Mesenchymal stem cell (in vitro differentiated cells and primary cell): Measurements from ENCODE around the gene TJP3.

ENCODE experiments used
- DNase-seq: peaks from one replicate; pipeline ENCODE4 v3.0.0-alpha.2; 2013
- H2AFZ ChIP-seq: one replicate; pipeline ENCODE4 v1.6.1; 2013; ENCODE audit warnings: low read depth, mild to moderate bottlenecking, control low read depth, inconsistent platforms, low read length, moderate library complexity
- H2AK5ac ChIP-seq: 2 replicates; pipeline ENCODE4 v1.6.1; 2013; ENCODE audit warnings: low read length, moderate library complexity, mild to moderate bottlenecking, inconsistent platforms; ENCODE audit not compliant: severe bottlenecking
- H2BK120ac ChIP-seq: one replicate; pipeline ENCODE4 v1.6.1; 2013; ENCODE audit warnings: low read depth, mild to moderate bottlenecking, inconsistent platforms, low read length, moderate library complexity
- H2BK12ac ChIP-seq, 2 experiments: one replicate each; pipeline ENCODE4 v1.6.1; 2013; ENCODE audit warnings: inconsistent platforms in 2 of 2, low read length in 2 of 2, mild to moderate bottlenecking in 2 of 2, moderate library complexity in 2 of 2, control low read depth in 1 of 2
- H2BK15ac ChIP-seq: one replicate; pipeline ENCODE4 v1.6.1; 2013; ENCODE audit warnings: mild to moderate bottlenecking, low read depth, inconsistent platforms; ENCODE audit not compliant: poor library complexity, severe bottlenecking
- H2BK5ac ChIP-seq: 2 replicates; pipeline ENCODE4 v1.6.1; 2013; ENCODE audit warnings: low read depth, mild to moderate bottlenecking, low read length, control low read depth, inconsistent platforms; ENCODE audit not compliant: poor library complexity, severe bottlenecking
- H3K14ac ChIP-seq, 2 experiments: one replicate each; pipeline ENCODE4 v1.6.1; 2013; ENCODE audit warnings: inconsistent platforms in 2 of 2, low read length in 2 of 2, control low read depth in 1 of 2, mild to moderate bottlenecking in 1 of 2, moderate library complexity in 1 of 2
- H3K18ac ChIP-seq, 2 experiments: one replicate each; pipeline ENCODE4 v1.6.1; 2013; ENCODE audit warnings: inconsistent platforms in 2 of 2, low read length in 2 of 2, control low read depth in 1 of 2, low read depth in 1 of 2, mild to moderate bottlenecking in 1 of 2
- H3K23ac ChIP-seq, 2 experiments: one replicate each; pipeline ENCODE4 v1.6.1; 2013; ENCODE audit warnings: inconsistent platforms in 2 of 2, low read length in 2 of 2, mild to moderate bottlenecking in 2 of 2, moderate library complexity in 2 of 2, control low read depth in 1 of 2
- H3K27ac ChIP-seq: 2 replicates; pipeline ENCODE4 v1.5.1; 2013; ENCODE audit warnings: mild to moderate bottlenecking, moderate library complexity, low read length, control low read depth, inconsistent platforms; ENCODE audit not compliant: poor library complexity, severe bottlenecking
- H3K27me3 ChIP-seq, 2 experiments: 2 replicates each; pipeline versions ENCODE4 v1.6.1 to v1.7.0; 2013; ENCODE audit warnings: low read length in 2 of 2, mild to moderate bottlenecking in 2 of 2, moderate library complexity in 2 of 2, control low read depth in 1 of 2, inconsistent platforms in 1 of 2; ENCODE audit not compliant: control insufficient read depth in 1 of 2, insufficient read depth in 1 of 2
- H3K36me3 ChIP-seq, 2 experiments: 2 replicates each; pipeline versions ENCODE4 v1.6.1 to v1.7.0; 2013; ENCODE audit warnings: low read length in 2 of 2, control low read depth in 1 of 2, inconsistent platforms in 1 of 2, low read depth in 1 of 2, mild to moderate bottlenecking in 1 of 2; ENCODE audit not compliant: insufficient read depth in 2 of 2, control insufficient read depth in 1 of 2
- H3K4ac ChIP-seq, 2 experiments: one replicate each; pipeline ENCODE4 v1.6.1; 2013; ENCODE audit warnings: inconsistent platforms in 2 of 2, low read length in 2 of 2, mild to moderate bottlenecking in 2 of 2, moderate library complexity in 2 of 2, control low read depth in 1 of 2, low read depth in 1 of 2
- H3K4me1 ChIP-seq: 2 replicates; pipeline ENCODE4 v1.6.1; 2013; ENCODE audit warnings: low read depth, low read length, control low read depth; ENCODE audit not compliant: control insufficient read depth, insufficient read depth
- H3K4me2 ChIP-seq: 2 replicates; pipeline ENCODE4 v1.6.1; 2013; ENCODE audit warnings: low read length, mild to moderate bottlenecking, inconsistent platforms; ENCODE audit not compliant: poor library complexity, severe bottlenecking
- H3K4me3 ChIP-seq, 2 experiments: 2 replicates each; pipeline versions ENCODE4 v1.5.1 to v1.7.0; 2013; ENCODE audit warnings: low read length in 2 of 2, mild to moderate bottlenecking in 2 of 2, control low read depth in 1 of 2, low read depth in 1 of 2; ENCODE audit not compliant: insufficient read depth in 1 of 2
- H3K79me1 ChIP-seq: replicated peaks from 2 replicates; pipeline ENCODE4 v1.6.1; 2013; ENCODE audit warnings: mild to moderate bottlenecking, control low read depth, low read length, inconsistent platforms; ENCODE audit not compliant: poor library complexity, severe bottlenecking
- H3K9ac ChIP-seq: 2 replicates; pipeline ENCODE4 v1.7.0; 2013; ENCODE audit warnings: mild to moderate bottlenecking, low read length, moderate library complexity
- H3K9me3 ChIP-seq: 2 replicates; pipeline ENCODE4 v1.7.0; 2013; ENCODE audit warnings: mild to moderate bottlenecking, low read length; ENCODE audit not compliant: control insufficient read depth
- H4K8ac ChIP-seq: one replicate; pipeline ENCODE4 v1.6.1; 2013; ENCODE audit warnings: inconsistent platforms, mild to moderate bottlenecking, low read length, moderate library complexity
- H4K91ac ChIP-seq: one replicate; pipeline ENCODE4 v1.6.1; 2013; ENCODE audit warnings: mild to moderate bottlenecking, low read length, inconsistent platforms
- WGBS: methylation state at CpG from one replicate; pipeline ENCODE4 v1.1.7; 2013; ENCODE audit warnings: mixed read lengths; 5-methylcytosine and 5-hydroxymethylcytosine counted together

Gene TJP3

GRCh38 chr19:3730457-3730958 is 22.3 kb downstream of the TJP3 start:
- peaks cover 4% of the 10 kb centered on the region for H3K4me1 ChIP-seq
- no peak for DNase-seq
- no peak overlapping the region for H2AK5ac ChIP-seq
- no peak overlapping the region for H3K4me2 ChIP-seq
- no peak overlapping the region for H3K27ac ChIP-seq
- no peak overlapping the region for H2AFZ ChIP-seq
- H3K36me3 ChIP-seq = peaks cover 0 to 2% of the 10 kb centered on the region in 2 experiments
- no peak overlapping the region for H3K9ac ChIP-seq
- H3K4ac ChIP-seq = no peak overlapping the region
- H2BK5ac ChIP-seq = no peak overlapping the region
- H2BK120ac ChIP-seq = no peak overlapping the region
- WGBS = 90% methylated on average over 32 of the region's 32 CpGs
- H3K4me3 ChIP-seq = no peak overlapping the region
- no peak overlapping the region for H3K23ac ChIP-seq
- no peak overlapping the region for H3K18ac ChIP-seq
- H3K27me3 ChIP-seq = peaks cover 13 to 28% of the 10 kb centered on the region in 2 experiments
- H2BK15ac ChIP-seq = no peak overlapping the region
- no peak overlapping the region for H3K14ac ChIP-seq
- H3K79me1 ChIP-seq = no peaks in the 10 kb centered on the region
- no peaks in the 10 kb centered on the region for H3K9me3 ChIP-seq
- no peak overlapping the region for H4K8ac ChIP-seq
- no peak overlapping the region for H4K91ac ChIP-seq
- H2BK12ac ChIP-seq = no peak overlapping the region

- Histone ChIP-seq H3K4ac (no peak overlapping the region), H3K4me2 (no peak overlapping the region), H2BK5ac (no peak overlapping the region), H3K36me3 (peaks cover 0 to 2% of the 10 kb centered on the region in 2 experiments), H3K9ac (no peak overlapping the region), H2BK15ac (no peak overlapping the region), H2BK12ac (no peak overlapping the region), H3K27ac (no peak overlapping the region), H2AK5ac (no peak overlapping the region), H4K8ac (no peak overlapping the region), H3K14ac (no peak overlapping the region), H3K9me3 (no peaks in the 10 kb centered on the region), H3K79me1 (no peaks in the 10 kb centered on the region), H3K23ac (no peak overlapping the region), H4K91ac (no peak overlapping the region), H3K4me3 (no peak overlapping the region), H3K27me3 (peaks cover 18 to 30% of the 10 kb centered on the region in 2 experiments), H2BK120ac (no peak overlapping the region), H2AFZ (no peak overlapping the region), H3K4me1 (no peaks in the 10 kb centered on the region), H3K18ac (no peak overlapping the region)
- DNase-seq = no peak
- 89% methylated on average over 1 of the region's 1 CpG for WGBS
Observed at GRCh38 chr19:3732108-3732507, 23.9 kb downstream of the TJP3 start.

GRCh38 chr19:3733549-3734309 is 25.5 kb downstream of the TJP3 start:
- H2AFZ ChIP-seq = no peak overlapping the region
- no peak overlapping the region for H2BK120ac ChIP-seq
- no peak overlapping the region for H3K9ac ChIP-seq
- H3K14ac ChIP-seq = peak overlapping the region in 1 of 2 experiments; percentile 88
- no peak overlapping the region for H4K91ac ChIP-seq
- WGBS = 88% methylated on average over 18 of the region's 20 CpGs
- H2BK5ac ChIP-seq = no peak overlapping the region
- no peaks in the 10 kb centered on the region for H3K79me1 ChIP-seq
- no peak overlapping the region for H3K4me2 ChIP-seq
- DNase-seq = no peak
- H3K18ac ChIP-seq = no peak overlapping the region
- no peak overlapping the region for H4K8ac ChIP-seq
- no peak overlapping the region for H3K4ac ChIP-seq
- H2BK12ac ChIP-seq = no peak overlapping the region
- peaks cover 0 to 2% of the 10 kb centered on the region in 2 experiments for H3K36me3 ChIP-seq
- no peaks in the 10 kb centered on the region for H3K9me3 ChIP-seq
- H3K4me1 ChIP-seq = no peaks in the 10 kb centered on the region
- no peak overlapping the region for H2BK15ac ChIP-seq
- peak overlapping the region in 1 of 2 experiments; percentile 68 for H3K23ac ChIP-seq
- no peak overlapping the region for H2AK5ac ChIP-seq
- H3K27me3 ChIP-seq = peaks cover 18 to 46% of the 10 kb centered on the region in 2 experiments
- H3K4me3 ChIP-seq = no peak overlapping the region
- H3K27ac ChIP-seq = no peak overlapping the region

DNA sequence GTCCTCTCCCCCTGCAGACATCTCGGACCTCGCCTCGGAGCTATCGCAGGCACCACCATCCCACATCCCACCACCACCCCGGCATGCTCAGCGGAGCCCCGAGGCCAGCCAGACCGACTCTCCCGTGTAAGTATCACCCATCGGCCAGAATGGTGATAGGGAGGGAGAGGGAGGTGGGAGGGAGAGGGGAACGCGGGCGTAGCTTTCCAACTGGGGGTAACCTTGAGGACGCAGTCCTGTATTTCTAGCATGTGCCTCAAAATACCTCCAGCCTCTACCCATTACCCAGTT is 26.1 kb downstream of the TJP3 start:
- Histone ChIP-seq H3K4ac (no peak overlapping the region), H3K9ac (no peak overlapping the region), H3K18ac (no peak overlapping the region), H3K27ac (no peak overlapping the region), H2BK15ac (no peak overlapping the region), H3K9me3 (no peaks in the 10 kb centered on the region), H2BK12ac (no peak overlapping the region), H3K27me3 (peaks cover 18 to 49% of the 10 kb centered on the region in 2 experiments), H3K4me1 (no peaks in the 10 kb centered on the region), H2AFZ (no peak overlapping the region), H2BK5ac (no peak overlapping the region), H3K79me1 (no peaks in the 10 kb centered on the region), H2BK120ac (no peak overlapping the region), H3K14ac (no peak overlapping the region), H4K8ac (no peak overlapping the region), H3K4me3 (no peak overlapping the region), H4K91ac (no peak overlapping the region), H3K36me3 (peaks cover 0 to 2% of the 10 kb centered on the region in 2 experiments), H3K23ac (no peak overlapping the region), H3K4me2 (no peak overlapping the region), H2AK5ac (no peak overlapping the region)
- no peak for DNase-seq
- WGBS = 100% methylated on average over 1 of the region's 14 CpGs
